HEK293T (cell line): Measurements from ENCODE around the gene SAMHD1.

Source experiments
- BHLHE40 ChIP-seq: fragments of 450-650 bp; IDR thresholded peaks from 2 replicates; pipeline ENCODE4 v1.6.1; 2016; ENCODE audit warnings: mild to moderate bottlenecking, moderate library complexity, borderline replicate concordance
- FOXM1 ChIP-seq: fragments of 450-650 bp; IDR thresholded peaks from 2 replicates; pipeline ENCODE4 v1.6.1; 2017; ENCODE audit warnings: mild to moderate bottlenecking, borderline replicate concordance
- SP1 ChIP-seq: fragments of 450-650 bp; IDR thresholded peaks from 2 replicates; pipeline ENCODE4 v1.6.1; 2017
- TARDBP ChIP-seq: fragments of 450-650 bp; IDR thresholded peaks from 2 replicates; pipeline ENCODE4 v1.6.1; 2016
- ZNF384 ChIP-seq: fragments of 450-650 bp; IDR thresholded peaks from 2 replicates; pipeline ENCODE4 v1.6.1; 2016

GRCh38 chr20:36862857-36863668 is 88.4 kb downstream of the SAMHD1 start:
- TF ChIP-seq BHLHE40 (no peak), TARDBP (no peak), FOXM1 (no peak), ZNF384 (no peak), SP1 (no peak)
